ENCODE measurements around the gene CISTR. TPM values are rescaled to one million over a fixed set of nuclear protein-coding genes. Genes with fewer than 3 reads are reported as not detected.

CISTR gene
- total RNA-seq, 1 experiment from 2014 or later: not detected

GRCh38 chr12:53736592-53736991, 15.2 kb downstream of the CISTR start:
- no peaks in the 10 kb centered on the region for H3K36me3 Mint-ChIP-seq (ENCODE audit: insufficient read depth in 1 of 3, low read depth in 3 of 3)
- Histone ChIP-seq H3K27me3 (ENCODE audit: insufficient read depth, low read length) (peaks cover 31% of the 10 kb centered on the region; the same call in 1 of the 2 replicates), H3K56ac (ENCODE audit: insufficient read length, low read depth, low read length) (no peak overlapping the region), H3K14ac (ENCODE audit: insufficient read depth, low read length) (no peak overlapping the region), H3K79me2 (ENCODE audit: insufficient read depth, low read length) (no peaks in the 10 kb centered on the region), H3K4me1 (ENCODE audit: insufficient read depth, low read length) (peaks cover 2% of the 10 kb centered on the region; the same call in 1 of the 2 replicates), H2BK120ac (ENCODE audit: low read depth, low read length, poor library complexity, severe bottlenecking) (no peak overlapping the region), H4K91ac (ENCODE audit: insufficient read length, low read depth, low read length) (no peak overlapping the region), H2BK20ac (ENCODE audit: low read depth, low read length, poor library complexity, severe bottlenecking) (no peak overlapping the region), H4K8ac (replicated peaks; ENCODE audit: insufficient read length, low read depth, low read length) (no peak overlapping the region), H2BK12ac (ENCODE audit: insufficient read length, low read depth, low read length) (no peak overlapping the region), H3K27ac (ENCODE audit: insufficient read length, low read depth, low read length) (no peak overlapping the region), H3K9ac (ENCODE audit: extremely low read depth, insufficient read length, low read length) (no peak overlapping the region), H2BK15ac (ENCODE audit: low read depth, low read length) (no peak overlapping the region), H3K23me2 (ENCODE audit: insufficient read length, low read depth, low read length, poor library complexity, severe bottlenecking) (peaks cover 19% of the 10 kb centered on the region), H3K23ac (ENCODE audit: insufficient read length, low read depth, low read length) (no peak overlapping the region), H4K20me1 (ENCODE audit: control insufficient read depth, insufficient read depth, insufficient read length) (no peaks in the 10 kb centered on the region), H3K79me1 (ENCODE audit: insufficient read depth, low read depth, low read length, poor library complexity, severe bottlenecking) (no peaks in the 10 kb centered on the region), H2BK5ac (ENCODE audit: insufficient read length, low read length) (no peak overlapping the region), H3T11ph (ENCODE audit: low read length) (no peak overlapping the region), H3K18ac (ENCODE audit: insufficient read length, low read depth, low read length) (no peak overlapping the region), H2AK5ac (ENCODE audit: insufficient read length, low read length) (no peak overlapping the region), H2AFZ (ENCODE audit: low read length) (no peak overlapping the region), H3K9me3 (ENCODE audit: control insufficient read depth, low read depth, low read length) (no peaks in the 10 kb centered on the region), H3K4ac (ENCODE audit: low read depth, low read length) (no peak overlapping the region), H4K5ac (ENCODE audit: insufficient read length, low read depth, low read length) (no peak overlapping the region), H3K4me2 (ENCODE audit: insufficient read depth, insufficient read length, low read length) (no peak overlapping the region)
- H3K9me3 Mint-ChIP-seq: no peaks in the 10 kb centered on the region
- no peak for DNase-seq
- no CpG with 5 or more reads among the region's 6 CpGs for WGBS (ENCODE audit: extremely low coverage, insufficient read length, low lambda C conversion rate)
- H3K27ac Mint-ChIP-seq: no peak overlapping the region
- TF ChIP-seq CTCF (conservative IDR thresholded peaks at IDR 0.05): no peak
- H3K4me3 Mint-ChIP-seq: no peak overlapping the region
- peaks cover 15% of the 10 kb centered on the region for H3K27me3 Mint-ChIP-seq (ENCODE audit: low read depth)
- H3K4me1 Mint-ChIP-seq: peaks cover 10 to 13% of the 10 kb centered on the region in 2 experiments
